Hippocampal formation (tissue), 2 donors: ENCODE results near the gene FGF21.
"Not testable (repeated sequence)": the region's sequence is repeated elsewhere in the genome, so short reads cannot be mapped to it uniquely, and the experiment has no call there.

Experiments used
- DNase-seq, 2 donors: peaks; one replicate each; lab custom pipeline; 2025; lab: John Stamatoyannopoulos, UW

The FGF21 gene

GRCh38 chr19:48751845-48752495 is 3.4 kb upstream of the FGF21 start:
- no peak for DNase-seq

GRCh38 chr19:48752496-48753365 is 2.6 kb upstream of the FGF21 start, which contains the start of gene FUT1:
Gene FUT1 (minus strand): TSS chr19:48752641. CDS start chr19:48751281, 1,360 bp downstream.
- no peak for DNase-seq

DNA sequence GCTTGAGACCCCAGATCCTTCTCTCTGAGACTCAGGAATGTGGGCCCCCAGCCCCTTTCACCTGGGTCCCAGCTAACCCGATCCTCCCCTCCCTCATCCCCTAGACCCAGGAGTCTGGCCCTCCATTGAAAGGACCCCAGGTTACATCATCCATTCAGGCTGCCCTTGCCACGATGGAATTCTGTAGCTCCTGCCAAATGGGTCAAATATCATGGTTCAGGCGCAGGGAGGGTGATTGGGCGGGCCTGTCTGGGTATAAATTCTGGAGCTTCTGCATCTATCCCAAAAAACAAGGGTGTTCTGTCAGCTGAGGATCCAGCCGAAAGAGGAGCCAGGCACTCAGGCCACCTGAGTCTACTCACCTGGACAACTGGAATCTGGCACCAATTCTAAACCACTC is 463 bp downstream of the FGF21 start:
- DNase-seq: no peak

GRCh38 chr19:48756212-48756611 is 888 bp downstream of the FGF21 start:
- DNase-seq: no peak

DNA sequence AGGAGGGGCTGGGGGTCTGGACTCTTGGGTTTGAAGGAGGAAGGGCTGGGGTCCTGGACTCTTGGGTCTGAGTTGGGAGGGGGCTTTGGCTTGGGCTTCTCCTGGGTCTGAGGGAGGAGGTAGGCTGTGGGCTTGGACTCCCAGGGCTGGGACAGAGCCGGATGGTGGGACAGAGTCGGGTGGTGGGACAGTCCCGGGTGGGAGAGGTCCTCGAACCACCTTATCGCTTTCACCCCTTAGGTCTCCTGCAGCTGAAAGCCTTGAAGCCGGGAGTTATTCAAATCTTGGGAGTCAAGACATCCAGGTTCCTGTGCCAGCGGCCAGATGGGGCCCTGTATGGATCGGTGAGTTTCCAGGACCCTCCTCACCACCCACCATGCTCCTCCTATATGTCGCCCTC is 1.4 kb downstream of the FGF21 start:
- no peak for DNase-seq

GRCh38 chr19:48757089-48757675 is 1.9 kb downstream of the FGF21 start:
- no peak for DNase-seq

DNA sequence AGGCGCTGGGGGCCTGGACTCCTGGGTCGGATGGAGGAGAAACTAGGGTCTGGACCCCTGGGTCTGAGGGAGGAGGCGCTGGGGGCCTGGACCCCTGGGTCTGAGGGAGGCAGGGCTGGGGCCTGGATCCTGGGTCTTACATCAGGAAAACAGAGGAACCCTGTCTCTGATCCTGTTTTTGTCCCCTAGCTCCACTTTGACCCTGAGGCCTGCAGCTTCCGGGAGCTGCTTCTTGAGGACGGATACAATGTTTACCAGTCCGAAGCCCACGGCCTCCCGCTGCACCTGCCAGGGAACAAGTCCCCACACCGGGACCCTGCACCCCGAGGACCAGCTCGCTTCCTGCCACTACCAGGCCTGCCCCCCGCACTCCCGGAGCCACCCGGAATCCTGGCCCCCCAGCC is 2.4 kb downstream of the FGF21 start:
- DNase-seq: no peak

DNA sequence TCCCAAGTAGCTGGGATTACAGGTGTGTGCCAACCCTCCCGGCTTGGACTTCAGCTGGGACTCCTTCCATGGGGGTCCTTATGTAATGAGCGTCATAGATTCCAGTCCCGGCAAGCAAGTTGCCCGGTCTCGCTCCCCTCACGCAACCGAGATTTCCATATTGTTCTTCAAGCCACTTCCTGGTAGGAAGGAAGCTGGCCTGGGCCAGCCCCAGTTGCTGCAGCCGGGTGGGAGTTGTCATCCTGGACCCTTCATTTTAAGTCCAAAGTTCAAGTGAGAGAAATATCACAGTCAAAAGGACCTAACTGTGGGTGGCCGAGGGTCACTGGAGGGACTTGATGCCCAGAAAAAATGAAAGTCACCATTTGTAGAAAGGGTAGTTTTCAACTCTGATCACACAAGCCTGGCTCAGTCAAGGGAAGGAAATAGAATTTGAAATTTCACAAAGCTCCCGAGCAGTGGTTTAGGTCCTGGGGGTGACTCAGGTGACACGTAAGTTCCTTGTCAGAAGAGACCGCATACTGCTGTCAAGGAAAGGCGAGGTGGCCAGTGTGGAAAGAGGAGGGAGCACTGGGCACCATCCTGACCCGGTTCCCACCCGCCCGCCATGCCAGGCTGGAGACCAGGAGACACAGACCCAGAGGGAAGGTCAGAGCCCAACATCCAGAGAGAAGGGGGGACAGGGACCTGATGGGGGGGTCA is 5.3 kb downstream of the FGF21 start:
- DNase-seq: no peak

- not testable (repeated sequence) for DNase-seq
Measured at GRCh38 chr19:48765816-48766215, 10.5 kb downstream of the FGF21 start.

DNA sequence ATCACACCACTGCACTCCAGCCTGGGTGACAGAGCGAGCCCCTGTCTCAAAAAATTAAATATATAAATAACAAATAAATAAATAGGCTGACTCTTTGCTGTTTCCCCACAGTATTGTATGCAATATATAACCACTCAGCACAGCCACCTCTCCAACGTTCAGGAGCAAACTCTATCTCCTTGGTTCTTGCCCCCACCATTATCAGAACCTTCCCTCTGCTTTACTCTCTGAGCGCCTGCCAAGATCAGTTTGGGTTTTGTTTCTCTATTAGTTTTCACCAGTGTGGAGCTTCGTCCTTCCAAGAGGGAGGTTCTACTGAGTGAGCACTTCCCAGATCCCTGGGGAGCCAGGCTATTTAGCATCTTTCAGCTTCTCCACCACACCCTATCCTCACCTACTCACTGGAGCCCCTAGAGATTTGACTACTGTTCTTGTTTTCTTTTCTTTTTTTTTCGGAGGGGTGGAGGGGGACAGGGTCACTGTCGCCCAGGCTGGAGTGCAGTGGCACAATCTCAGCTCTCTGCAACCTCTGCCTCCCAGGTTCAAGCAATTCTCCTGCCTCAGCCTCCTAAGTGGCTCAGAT is 12.9 kb downstream of the FGF21 start:
- DNase-seq: not testable (repeated sequence)

DNA sequence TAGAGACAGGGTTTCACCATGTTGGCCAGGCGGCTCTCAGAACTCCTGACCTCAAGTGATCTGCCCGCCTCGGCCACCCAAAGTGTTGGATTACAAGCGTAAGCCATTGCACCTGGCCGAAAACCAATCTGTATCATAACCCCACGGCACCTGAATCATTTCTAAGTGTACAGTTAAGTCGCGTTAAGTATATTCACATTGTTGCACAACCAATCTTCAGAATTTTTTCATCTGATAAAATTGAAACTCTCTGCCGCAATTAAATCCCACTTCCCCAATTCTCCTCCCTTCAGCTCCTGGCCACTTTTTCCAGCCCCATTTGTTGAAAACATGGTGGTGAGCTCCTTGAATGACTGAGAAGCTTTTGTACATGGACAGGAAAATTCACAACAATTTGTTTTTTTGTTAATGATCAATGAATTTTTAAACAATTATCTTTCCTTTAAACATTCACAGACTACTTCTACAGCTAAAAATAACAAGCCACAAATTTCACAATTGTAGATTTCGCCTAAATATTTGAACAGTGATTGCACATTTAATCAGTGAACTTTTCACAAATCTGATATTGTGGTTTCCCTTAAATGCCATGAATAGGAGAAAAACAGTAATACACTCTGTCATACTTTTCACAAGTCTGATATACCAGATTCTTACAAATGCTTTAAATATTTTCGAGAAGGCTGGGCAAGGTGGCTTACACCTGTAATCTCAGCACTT is 13.8 kb downstream of the FGF21 start:
- DNase-seq: no peak

DNA sequence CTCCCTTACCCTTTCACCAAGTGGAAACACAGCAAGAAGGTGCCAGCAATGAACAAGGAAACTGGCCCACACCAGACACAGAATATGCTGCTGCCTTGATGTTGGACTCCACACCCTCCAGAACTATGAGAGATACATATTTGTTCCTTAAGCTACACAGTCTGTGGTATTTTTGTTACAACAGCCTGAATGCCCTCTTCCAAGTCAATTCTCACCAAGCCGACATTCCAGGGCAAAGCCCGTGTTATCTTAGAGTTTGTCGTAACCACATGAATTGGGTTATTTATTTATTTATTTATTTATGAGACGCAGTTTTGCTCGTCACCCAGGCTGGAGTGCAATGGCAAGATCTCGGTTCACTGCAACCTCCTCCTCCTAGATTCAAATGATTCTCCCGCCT is 14.9 kb downstream of the FGF21 start:
- DNase-seq: no peak

DNA sequence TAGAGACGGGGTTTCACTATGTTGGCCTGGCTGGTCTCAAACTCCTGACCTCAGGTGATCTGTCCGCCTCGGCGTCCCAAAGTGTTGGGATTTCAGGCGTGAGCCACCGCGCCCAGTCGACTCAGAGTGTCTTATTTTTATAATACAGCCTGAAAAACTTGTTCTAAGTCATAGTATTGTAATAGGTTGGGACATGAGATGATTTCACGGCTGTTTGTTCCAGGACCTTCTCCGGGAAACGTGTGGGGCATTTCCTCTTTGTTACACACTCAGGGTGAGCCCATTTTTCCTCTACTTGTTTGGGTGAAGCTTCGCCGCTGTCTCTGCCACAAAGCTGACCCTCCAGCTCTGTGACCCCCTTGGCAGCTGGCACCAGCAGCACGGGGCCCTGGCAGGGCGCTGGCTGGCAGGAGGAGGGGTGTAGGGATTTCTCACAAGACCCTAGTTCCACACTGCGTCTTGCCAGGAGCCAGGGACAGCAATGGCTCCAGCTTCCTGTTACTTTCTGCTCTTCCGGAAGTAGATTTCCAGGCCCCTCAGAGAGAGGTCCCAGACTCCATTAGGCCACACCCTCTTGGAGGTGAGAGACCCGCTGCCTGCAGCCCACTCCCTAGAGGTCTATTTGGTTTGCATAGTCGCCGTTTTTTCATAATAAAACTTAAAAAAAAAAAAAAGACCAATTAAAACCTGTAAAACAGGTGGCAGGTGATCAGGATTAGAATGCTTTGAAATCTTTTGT is 15.6 kb downstream of the FGF21 start:
- DNase-seq: no peak

DNA sequence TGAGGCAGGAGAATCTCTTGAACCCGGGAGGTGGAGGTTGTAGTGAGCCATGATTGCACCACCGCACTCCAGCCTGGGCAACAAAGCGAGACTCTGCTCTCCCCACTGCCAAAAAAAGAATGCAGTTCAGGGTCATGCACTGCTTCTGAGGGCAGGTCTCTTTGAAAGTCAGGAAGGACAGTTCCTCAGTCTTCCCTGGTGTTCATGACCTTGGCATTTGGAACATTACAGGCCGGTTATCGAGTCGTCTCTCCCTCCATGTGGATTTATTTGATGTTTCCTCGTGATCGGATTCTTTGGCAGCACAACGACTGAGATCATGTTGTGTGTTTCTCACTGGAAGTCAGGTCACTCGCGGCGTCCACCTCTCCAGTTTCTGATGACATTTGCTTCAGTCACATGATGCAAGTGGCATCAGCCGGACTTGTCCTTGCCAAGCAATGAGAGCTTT is 17.2 kb downstream of the FGF21 start:
- DNase-seq: no peak

- no peak for DNase-seq
Measured at GRCh38 chr19:48777139-48777538, 21.8 kb downstream of the FGF21 start.

DNA sequence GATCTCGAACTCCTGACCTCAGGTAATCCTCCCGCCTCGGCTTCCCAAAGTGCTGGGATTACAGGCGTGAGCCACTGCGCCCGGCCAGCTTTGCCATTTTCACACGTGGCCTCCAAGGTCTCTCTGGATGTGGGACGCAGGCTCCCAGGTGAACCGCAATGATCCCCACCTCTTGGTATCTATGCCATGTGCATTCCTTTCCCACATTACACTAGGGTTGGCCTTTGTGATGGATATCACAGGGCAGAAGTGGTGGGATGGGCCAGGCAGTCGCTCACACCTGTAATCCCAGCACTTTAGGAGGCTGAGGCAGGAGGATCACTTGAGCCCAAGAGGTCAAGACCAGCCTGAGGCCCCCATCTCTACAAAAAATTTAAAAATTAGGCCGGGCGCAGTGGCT is 22.4 kb downstream of the FGF21 start:
- no peak for DNase-seq

GRCh38 chr19:48779636-48780035 is 24.3 kb downstream of the FGF21 start:
- no peak for DNase-seq

- no peak for DNase-seq
Measured at GRCh38 chr19:48780631-48781391, 25.5 kb downstream of the FGF21 start.

DNA sequence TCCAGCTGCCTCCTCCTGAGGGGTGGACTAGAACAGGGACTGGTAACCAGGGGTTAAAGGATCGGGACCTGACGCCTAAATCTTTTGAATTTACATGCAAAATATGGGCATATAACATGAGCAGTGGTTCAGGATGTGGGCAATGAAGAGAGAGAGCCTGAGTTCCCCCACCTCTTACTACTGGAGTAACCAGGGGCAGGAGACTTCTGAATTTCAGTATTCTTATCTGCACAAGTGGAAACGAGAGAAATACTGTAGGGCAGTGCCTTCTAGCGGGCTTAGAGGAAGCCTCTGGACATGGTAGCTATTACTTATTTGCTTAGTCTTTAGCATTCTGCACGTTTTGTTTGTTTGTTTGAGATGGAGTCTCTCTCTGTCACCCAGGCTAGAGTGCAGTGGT is 29.2 kb downstream of the FGF21 start:
- DNase-seq: no peak

DNA sequence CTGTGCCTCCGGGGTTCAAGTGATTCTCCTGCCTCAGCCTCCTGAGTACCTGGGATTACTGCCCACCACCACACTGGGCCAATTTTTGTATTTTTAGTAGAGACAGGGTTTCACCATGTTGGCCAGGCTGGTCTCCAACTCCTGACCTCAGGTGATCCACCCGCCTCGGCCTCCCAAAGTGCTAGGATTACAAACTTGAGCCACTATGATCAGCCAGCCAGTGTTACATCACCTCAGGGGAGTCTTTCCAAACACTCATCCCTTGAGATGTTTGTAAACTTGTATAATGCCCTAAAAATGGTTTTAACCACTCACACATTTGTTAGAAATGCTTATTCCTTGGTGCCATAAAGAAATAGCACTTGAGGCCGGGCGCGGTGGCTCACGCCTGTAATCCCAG is 31.1 kb downstream of the FGF21 start:
- DNase-seq: not testable (repeated sequence)
